ENCODE measurements around the gene RTN4. TPM values are rescaled to one million over a fixed set of nuclear protein-coding genes. Genes with fewer than 3 reads are reported as not detected.

RTN4 gene
- total RNA-seq, 1 donor from 2014 or later, result 604 TPM

GRCh38 chr2:54968561-54969218, 81.6 kb downstream of the RTN4 start:
- no peak for DNase-seq (ENCODE audit: low read depth)

- DNase-seq (ENCODE audit: low read depth), result no peak
Observed at GRCh38 chr2:54967759-54968365, 82.4 kb downstream of the RTN4 start.

- no peak for DNase-seq (ENCODE audit: low read depth)
Observed at GRCh38 chr2:54967269-54967668, 83.0 kb downstream of the RTN4 start.

- no peak for DNase-seq (ENCODE audit: low read depth)
Observed at GRCh38 chr2:54966837-54967236, 83.4 kb downstream of the RTN4 start.

- DNase-seq (ENCODE audit: low read depth), result peak; percentile 74
Observed at GRCh38 chr2:54966165-54966832, 84.0 kb downstream of the RTN4 start.

- no peak for DNase-seq (ENCODE audit: low read depth)
Observed at GRCh38 chr2:54965425-54965824, 84.8 kb downstream of the RTN4 start.

GRCh38 chr2:54964816-54965215, 85.4 kb downstream of the RTN4 start:
- DNase-seq (ENCODE audit: low read depth), result no peak

GRCh38 chr2:54964271-54964670, 86.0 kb downstream of the RTN4 start:
- DNase-seq (ENCODE audit: low read depth), result peak; percentile 42

- DNase-seq (ENCODE audit: low read depth), result no peak
Observed at GRCh38 chr2:54963476-54963875, 86.8 kb downstream of the RTN4 start.

- DNase-seq (ENCODE audit: low read depth), result no peak
Observed at GRCh38 chr2:54962935-54963440, 87.3 kb downstream of the RTN4 start.

GRCh38 chr2:54962511-54962910, 87.7 kb downstream of the RTN4 start:
- no peak for DNase-seq (ENCODE audit: low read depth)

GRCh38 chr2:54960164-54960563, 90.1 kb downstream of the RTN4 start:
- no peak for DNase-seq (ENCODE audit: low read depth)

GRCh38 chr2:54958717-54959371, 91.4 kb downstream of the RTN4 start:
- no peak for DNase-seq (ENCODE audit: low read depth)

- no peak for DNase-seq (ENCODE audit: low read depth)
Observed at GRCh38 chr2:54957321-54957999, 92.8 kb downstream of the RTN4 start.

GRCh38 chr2:54956111-54956627, 94.1 kb downstream of the RTN4 start:
- peak; percentile 67 for DNase-seq (ENCODE audit: low read depth)

- no peak for DNase-seq (ENCODE audit: low read depth)
Observed at GRCh38 chr2:54955358-54956110, 94.7 kb downstream of the RTN4 start.

- DNase-seq (ENCODE audit: low read depth), result no peak
Observed at GRCh38 chr2:54954705-54955357, 95.4 kb downstream of the RTN4 start.

GRCh38 chr2:54954158-54954557, 96.1 kb downstream of the RTN4 start:
- DNase-seq (ENCODE audit: low read depth), result no peak

- peak; percentile 48 for DNase-seq (ENCODE audit: low read depth)
Observed at GRCh38 chr2:54952978-54953456, 97.2 kb downstream of the RTN4 start.

GRCh38 chr2:54952425-54952824, 97.8 kb downstream of the RTN4 start:
- no peak for DNase-seq (ENCODE audit: low read depth)
